ENCODE data around the gene EIF4G3.
"Not testable (repeated sequence)": the region's sequence is repeated elsewhere in the genome, so short reads cannot be mapped to it uniquely, and the experiment has no call there.

EIF4G3 gene

DNA sequence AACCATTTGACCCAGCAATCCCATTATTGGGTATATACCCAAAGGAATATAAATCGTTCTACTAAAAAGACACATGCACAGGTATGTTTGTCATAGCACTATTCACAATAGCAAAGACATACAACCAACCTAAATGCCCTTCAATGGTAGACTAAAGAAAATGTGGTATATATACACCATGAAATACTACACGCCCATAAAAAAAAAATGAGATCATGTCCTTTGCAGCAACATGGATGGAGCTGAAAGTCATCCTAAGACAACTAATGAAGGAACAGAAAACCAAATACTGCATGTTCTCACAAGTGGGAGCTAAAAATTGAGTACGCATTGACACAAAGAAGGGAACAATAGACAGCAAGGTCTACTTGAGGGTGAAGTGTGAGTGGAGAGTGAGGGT lies 72.0 kb downstream of the EIF4G3 start:
- peaks cover 11% of the 10 kb centered on the region for H3K4me1 ChIP-seq (ENCODE audit: control insufficient read depth, insufficient read depth, low read length)
- DNase-seq (ENCODE audit: low read depth): no peak
- no peak overlapping the region for H3K4me3 ChIP-seq (ENCODE audit: low read length)
- H3K9ac ChIP-seq (ENCODE audit: low read length): no peak overlapping the region
- no peaks in the 10 kb centered on the region for H3K9me3 ChIP-seq (ENCODE audit: control insufficient read depth, low read length)
- peaks cover 23% of the 10 kb centered on the region for H3K36me3 ChIP-seq (ENCODE audit: control insufficient read depth, insufficient read depth, low read length, severe bottlenecking)
- H3K27me3 ChIP-seq (replicated peaks; ENCODE audit: control insufficient read depth, insufficient read depth, low read length): no peaks in the 10 kb centered on the region

DNA sequence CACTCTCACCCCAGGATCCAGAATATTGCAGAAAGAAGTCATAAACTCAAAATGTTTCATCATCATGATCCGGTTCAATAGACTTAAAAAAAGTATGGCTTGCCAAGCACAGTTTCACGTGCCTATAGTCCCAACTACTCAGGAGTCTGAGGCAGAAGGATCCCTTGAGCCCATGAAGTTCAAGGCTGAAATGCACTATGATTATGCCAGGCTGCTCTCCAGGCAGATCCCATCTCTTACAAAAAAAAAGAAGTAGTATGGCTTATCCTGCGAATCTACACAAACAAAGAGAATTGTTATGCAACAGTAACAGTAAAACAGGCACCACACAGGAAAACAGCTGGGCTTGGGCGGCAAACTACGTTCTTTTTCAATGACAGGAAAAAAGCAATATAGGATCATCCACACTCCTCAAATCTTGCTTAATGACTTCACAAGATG lies 76.2 kb downstream of the EIF4G3 start:
- no peak for DNase-seq (ENCODE audit: low read depth)
- Histone ChIP-seq H3K4me3 (ENCODE audit: low read length) (peak overlapping the region; percentile 20), H3K36me3 (ENCODE audit: control insufficient read depth, insufficient read depth, low read length, severe bottlenecking) (peaks cover 29% of the 10 kb centered on the region), H3K27me3 (replicated peaks; ENCODE audit: control insufficient read depth, insufficient read depth, low read length) (no peaks in the 10 kb centered on the region), H3K9ac (ENCODE audit: low read length) (no peak overlapping the region), H3K4me1 (ENCODE audit: control insufficient read depth, insufficient read depth, low read length) (peaks cover 11% of the 10 kb centered on the region), H3K9me3 (ENCODE audit: control insufficient read depth, low read length) (no peaks in the 10 kb centered on the region)

DNA sequence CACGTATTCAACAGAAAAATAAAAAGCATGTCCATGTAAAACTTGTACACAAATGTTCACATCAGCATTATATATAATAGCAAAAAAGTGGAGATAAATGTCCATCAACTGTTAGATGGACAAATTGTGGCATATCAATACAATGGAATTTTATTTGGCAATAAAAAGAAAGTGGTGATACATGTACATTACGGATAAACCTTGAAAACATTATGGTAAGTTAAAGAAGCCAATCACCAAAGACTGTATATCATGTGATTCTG lies 76.9 kb downstream of the EIF4G3 start:
- no peak for DNase-seq (ENCODE audit: low read depth)
- Histone ChIP-seq H3K9me3 (ENCODE audit: control insufficient read depth, low read length) (no peaks in the 10 kb centered on the region), H3K9ac (ENCODE audit: low read length) (no peak overlapping the region), H3K27me3 (replicated peaks; ENCODE audit: control insufficient read depth, insufficient read depth, low read length) (no peaks in the 10 kb centered on the region), H3K4me1 (ENCODE audit: control insufficient read depth, insufficient read depth, low read length) (peaks cover 11% of the 10 kb centered on the region), H3K4me3 (ENCODE audit: low read length) (no peak overlapping the region), H3K36me3 (ENCODE audit: control insufficient read depth, insufficient read depth, low read length, severe bottlenecking) (peaks cover 22% of the 10 kb centered on the region)

DNA sequence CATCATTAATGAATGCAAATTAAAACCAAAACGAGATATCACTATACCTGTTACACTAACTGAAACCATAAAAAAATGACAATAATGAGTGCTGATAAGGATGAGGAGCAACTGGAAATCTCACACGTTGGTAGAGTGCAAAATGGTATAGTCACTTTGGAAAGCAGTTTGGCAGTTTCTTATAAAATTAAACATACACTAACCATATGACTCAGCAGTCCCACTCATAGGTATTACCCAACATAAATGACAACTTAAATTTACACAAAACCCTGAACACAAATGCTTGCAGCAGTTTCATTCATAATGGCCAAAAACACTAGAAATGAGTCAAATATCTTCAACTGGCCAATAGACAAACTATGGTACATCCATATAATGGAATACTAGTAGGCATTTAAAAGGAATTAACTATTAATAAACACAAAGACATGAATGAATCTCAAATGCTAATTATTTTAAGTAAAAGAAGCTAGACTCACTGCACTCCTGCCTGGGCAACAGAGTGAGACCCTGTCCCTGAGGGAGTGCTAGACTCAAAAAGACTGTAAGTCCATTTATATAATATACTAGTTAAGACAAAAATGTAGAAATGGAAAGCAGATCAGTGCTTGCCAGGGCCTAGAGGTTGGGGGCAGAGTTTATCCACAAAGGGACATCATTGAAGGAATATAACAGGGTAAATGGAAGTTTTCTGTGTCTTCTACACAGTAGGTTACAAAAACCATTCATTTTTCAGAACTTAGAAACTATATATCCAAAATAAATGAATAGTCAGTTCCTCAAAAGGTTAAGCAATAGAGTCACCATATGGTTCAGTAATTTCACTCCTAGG lies 77.4 kb downstream of the EIF4G3 start:
- Histone ChIP-seq H3K4me1 (ENCODE audit: control insufficient read depth, insufficient read depth, low read length) (peaks cover 11% of the 10 kb centered on the region), H3K36me3 (ENCODE audit: control insufficient read depth, insufficient read depth, low read length, severe bottlenecking) (peaks cover 16% of the 10 kb centered on the region), H3K27me3 (replicated peaks; ENCODE audit: control insufficient read depth, insufficient read depth, low read length) (no peaks in the 10 kb centered on the region), H3K4me3 (ENCODE audit: low read length) (no peak overlapping the region), H3K9ac (ENCODE audit: low read length) (no peak overlapping the region), H3K9me3 (ENCODE audit: control insufficient read depth, low read length) (no peaks in the 10 kb centered on the region)
- peak; percentile 40 for DNase-seq (ENCODE audit: low read depth)

DNA sequence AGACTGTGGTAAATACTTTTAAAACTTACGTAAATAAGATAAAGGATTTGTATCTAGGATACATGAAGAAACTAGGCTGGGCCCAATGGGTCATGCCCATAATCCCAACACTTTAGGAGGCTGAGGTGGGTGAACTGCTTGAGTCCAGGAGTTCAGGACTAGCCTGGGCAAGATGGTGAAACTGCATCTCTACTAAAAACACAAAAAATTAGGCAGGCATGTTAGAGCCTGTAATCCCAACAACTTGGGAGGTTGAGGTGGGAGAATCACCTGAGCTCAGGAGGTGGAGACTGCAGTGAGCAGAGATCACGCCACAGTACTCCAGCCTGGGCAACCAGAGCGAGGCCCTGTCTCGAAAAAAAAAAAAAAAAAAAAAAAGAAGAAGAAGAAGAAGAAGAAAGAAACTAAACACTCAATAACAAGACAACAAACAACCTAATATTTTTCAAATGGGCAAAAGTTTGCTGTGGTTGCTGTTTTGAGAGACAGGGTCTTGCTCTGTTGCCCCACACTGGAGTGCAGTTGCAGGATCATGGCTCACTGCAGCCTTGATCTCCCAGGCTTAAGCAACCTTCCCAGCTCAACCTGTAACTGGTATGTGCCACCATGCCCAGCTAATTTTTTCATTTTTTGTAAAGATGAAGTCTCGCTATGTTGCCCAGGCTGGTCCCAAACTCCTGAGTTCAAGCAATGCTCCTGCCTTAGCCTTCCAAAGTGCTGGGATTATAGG lies 78.3 kb downstream of the EIF4G3 start:
- Histone ChIP-seq H3K27me3 (replicated peaks; ENCODE audit: control insufficient read depth, insufficient read depth, low read length) (no peaks in the 10 kb centered on the region), H3K4me1 (ENCODE audit: control insufficient read depth, insufficient read depth, low read length) (peaks cover 11% of the 10 kb centered on the region), H3K36me3 (ENCODE audit: control insufficient read depth, insufficient read depth, low read length, severe bottlenecking) (peaks cover 10% of the 10 kb centered on the region), H3K9ac (ENCODE audit: low read length) (no peak overlapping the region), H3K4me3 (ENCODE audit: low read length) (no peak overlapping the region), H3K9me3 (ENCODE audit: control insufficient read depth, low read length) (no peaks in the 10 kb centered on the region)
- no peak for DNase-seq (ENCODE audit: low read depth)

DNA sequence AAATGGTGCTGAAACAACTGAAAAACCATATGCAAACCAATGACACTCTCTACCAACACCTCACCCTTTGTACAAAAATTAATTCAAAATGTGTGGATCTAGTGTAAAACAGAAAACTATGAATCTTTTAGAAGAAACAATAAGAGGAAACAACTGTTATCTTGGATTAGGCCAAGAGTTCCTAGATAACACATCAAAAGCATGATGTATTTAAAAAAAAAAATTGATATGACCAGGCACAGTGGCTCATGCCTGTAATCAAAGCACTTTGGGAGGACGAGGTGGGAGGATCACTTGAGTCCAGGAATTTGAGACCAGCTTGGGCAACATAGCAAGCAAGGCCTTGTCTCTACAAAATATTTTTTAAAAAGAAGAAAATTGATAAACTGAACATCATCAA lies 79.0 kb downstream of the EIF4G3 start:
- no peak overlapping the region for H3K4me3 ChIP-seq (ENCODE audit: low read length)
- H3K36me3 ChIP-seq (ENCODE audit: control insufficient read depth, insufficient read depth, low read length, severe bottlenecking): peaks cover 10% of the 10 kb centered on the region
- H3K27me3 ChIP-seq (replicated peaks; ENCODE audit: control insufficient read depth, insufficient read depth, low read length): no peaks in the 10 kb centered on the region
- H3K4me1 ChIP-seq (ENCODE audit: control insufficient read depth, insufficient read depth, low read length): peaks cover 11% of the 10 kb centered on the region
- no peak for DNase-seq (ENCODE audit: low read depth)
- no peaks in the 10 kb centered on the region for H3K9me3 ChIP-seq (ENCODE audit: control insufficient read depth, low read length)
- no peak overlapping the region for H3K9ac ChIP-seq (ENCODE audit: low read length)

DNA sequence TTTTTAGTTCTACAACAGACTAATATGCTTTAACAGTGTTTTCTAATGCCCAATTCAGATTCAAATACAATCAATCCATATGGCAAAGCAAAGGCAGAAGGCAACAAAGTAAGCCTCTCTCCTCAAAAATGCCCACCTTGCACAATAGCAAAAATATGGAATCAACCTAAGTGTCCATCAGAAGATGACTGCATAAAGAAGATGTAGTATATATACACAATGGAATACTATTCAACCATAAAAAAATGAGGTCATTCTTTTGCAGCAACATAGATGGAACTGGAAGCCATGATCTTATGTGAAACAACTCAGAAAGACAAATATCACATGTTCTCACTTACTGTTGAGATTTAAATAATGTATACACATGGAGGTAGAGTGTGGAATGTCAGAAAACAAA lies 80.7 kb downstream of the EIF4G3 start:
- Histone ChIP-seq H3K9me3 (ENCODE audit: control insufficient read depth, low read length) (no peaks in the 10 kb centered on the region), H3K4me1 (ENCODE audit: control insufficient read depth, insufficient read depth, low read length) (peaks cover 17% of the 10 kb centered on the region), H3K36me3 (ENCODE audit: control insufficient read depth, insufficient read depth, low read length, severe bottlenecking) (peaks cover 10% of the 10 kb centered on the region), H3K4me3 (ENCODE audit: low read length) (no peak overlapping the region), H3K27me3 (replicated peaks; ENCODE audit: control insufficient read depth, insufficient read depth, low read length) (no peaks in the 10 kb centered on the region), H3K9ac (ENCODE audit: low read length) (no peak overlapping the region)
- DNase-seq (ENCODE audit: low read depth): no peak

DNA sequence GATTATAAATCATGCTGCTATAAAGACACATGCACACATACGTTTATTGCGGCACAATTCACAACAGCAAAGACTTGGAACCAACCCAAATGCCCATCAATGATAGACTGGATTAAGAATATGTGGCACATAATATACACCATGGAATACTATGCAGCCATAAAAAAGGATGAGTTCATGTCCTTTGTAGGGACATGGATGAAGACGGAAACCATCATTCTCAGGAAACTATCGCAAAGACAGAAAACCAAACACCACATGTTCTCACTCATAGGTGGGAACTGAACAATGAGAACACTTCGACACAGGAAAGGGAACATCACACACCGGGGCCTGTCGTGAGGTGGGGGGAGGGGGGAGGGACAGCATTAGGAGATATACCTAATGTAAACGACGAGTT lies 82.4 kb downstream of the EIF4G3 start:
- H3K4me3 ChIP-seq (ENCODE audit: low read length); H3K27me3 ChIP-seq (replicated peaks; ENCODE audit: control insufficient read depth, insufficient read depth, low read length); H3K9ac ChIP-seq (ENCODE audit: low read length); DNase-seq (ENCODE audit: low read depth); H3K36me3 ChIP-seq (ENCODE audit: control insufficient read depth, insufficient read depth, low read length, severe bottlenecking); H3K9me3 ChIP-seq (ENCODE audit: control insufficient read depth, low read length): not testable (repeated sequence)
- peaks cover 23% of the 10 kb centered on the region for H3K4me1 ChIP-seq (ENCODE audit: control insufficient read depth, insufficient read depth, low read length)

DNA sequence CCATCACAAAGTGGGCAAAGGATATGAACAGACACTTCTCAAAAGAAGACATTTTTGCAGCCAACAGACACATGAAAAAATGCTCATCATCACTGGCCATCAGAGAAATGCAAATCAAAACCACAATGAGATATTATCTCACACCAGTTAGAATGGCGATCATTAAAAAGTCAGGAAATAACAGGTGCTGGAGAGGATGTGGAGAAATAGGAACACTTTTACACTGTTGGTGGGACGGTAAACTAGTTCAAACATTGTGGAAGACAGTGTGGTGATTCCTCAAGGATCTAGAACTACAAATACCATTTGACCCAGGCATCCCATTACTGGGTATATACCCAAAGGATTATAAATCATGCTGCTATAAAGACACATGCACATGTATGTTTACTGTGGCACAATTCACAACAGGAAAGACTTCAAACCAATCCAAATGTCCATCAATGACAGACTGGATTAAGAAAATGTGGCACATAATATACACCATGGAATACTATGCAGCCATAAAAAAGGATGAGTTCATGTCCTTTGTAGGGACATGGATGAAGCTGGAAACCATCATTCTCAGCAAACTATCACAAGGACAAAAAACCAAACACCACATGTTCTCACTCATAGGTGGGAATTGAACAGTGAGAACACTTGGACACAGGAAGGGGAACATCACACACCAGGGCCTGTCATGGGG lies 83.3 kb downstream of the EIF4G3 start:
- H3K36me3 ChIP-seq (ENCODE audit: control insufficient read depth, insufficient read depth, low read length, severe bottlenecking); H3K9ac ChIP-seq (ENCODE audit: low read length); H3K4me3 ChIP-seq (ENCODE audit: low read length); H3K9me3 ChIP-seq (ENCODE audit: control insufficient read depth, low read length); H3K27me3 ChIP-seq (replicated peaks; ENCODE audit: control insufficient read depth, insufficient read depth, low read length); DNase-seq (ENCODE audit: low read depth): not testable (repeated sequence)
- H3K4me1 ChIP-seq (ENCODE audit: control insufficient read depth, insufficient read depth, low read length): peaks cover 28% of the 10 kb centered on the region

DNA sequence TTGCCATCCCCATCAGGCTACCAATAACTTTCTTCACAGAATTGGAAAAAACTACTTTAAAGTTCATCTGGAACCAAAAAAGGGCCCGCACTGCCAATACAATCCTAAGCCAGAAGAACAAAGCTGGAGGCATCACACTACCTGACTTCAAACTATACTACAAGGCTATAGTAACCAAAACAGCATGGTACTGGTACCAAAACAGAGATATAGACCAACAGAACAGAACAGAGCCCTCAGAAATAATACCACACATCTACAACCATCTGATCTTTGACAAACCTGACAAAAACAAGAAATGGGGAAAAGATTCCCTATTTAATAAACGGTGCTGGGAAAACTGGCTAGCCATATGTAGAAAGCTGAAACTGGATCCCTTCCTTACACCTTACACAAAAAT lies 84.2 kb downstream of the EIF4G3 start:
- not testable (repeated sequence) for H3K9me3 ChIP-seq (ENCODE audit: control insufficient read depth, low read length); DNase-seq (ENCODE audit: low read depth); H3K9ac ChIP-seq (ENCODE audit: low read length); H3K36me3 ChIP-seq (ENCODE audit: control insufficient read depth, insufficient read depth, low read length, severe bottlenecking); H3K27me3 ChIP-seq (replicated peaks; ENCODE audit: control insufficient read depth, insufficient read depth, low read length); H3K4me3 ChIP-seq (ENCODE audit: low read length)
- H3K4me1 ChIP-seq (ENCODE audit: control insufficient read depth, insufficient read depth, low read length): peaks cover 28% of the 10 kb centered on the region

DNA sequence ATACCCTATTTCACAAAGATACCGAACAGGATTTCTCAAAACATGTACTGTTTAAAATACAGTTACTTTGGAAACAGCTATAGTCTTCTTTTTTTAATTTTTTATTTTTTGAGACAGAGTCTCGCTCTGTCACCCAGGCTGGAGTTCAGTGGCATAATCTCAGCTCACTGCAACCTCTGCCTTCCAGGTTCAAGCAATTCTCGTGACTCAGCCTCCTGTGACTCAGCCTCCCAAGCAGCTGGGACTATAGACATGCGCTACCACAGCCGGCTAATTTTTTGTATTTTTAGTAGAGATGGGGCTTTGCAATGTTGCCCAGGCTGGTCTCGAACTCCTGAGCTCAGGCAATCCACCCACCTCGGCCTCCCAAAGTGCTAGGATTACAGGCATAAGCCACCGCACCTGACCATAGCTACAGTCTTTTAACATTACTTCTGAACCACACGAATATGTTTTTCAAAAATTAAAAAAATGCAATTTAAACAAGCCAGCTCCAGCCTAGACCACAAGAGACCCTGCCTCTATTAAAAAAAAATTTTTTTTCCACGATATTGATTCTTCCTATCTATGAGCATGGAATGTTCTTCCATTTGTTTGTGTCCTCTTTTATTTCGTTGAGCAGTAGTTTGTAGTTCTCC lies 85.5 kb downstream of the EIF4G3 start:
- Histone ChIP-seq H3K4me1 (ENCODE audit: control insufficient read depth, insufficient read depth, low read length) (peaks cover 28% of the 10 kb centered on the region), H3K4me3 (ENCODE audit: low read length) (peak overlapping the region; percentile 70), H3K9ac (ENCODE audit: low read length) (peak overlapping the region; percentile 80)
- DNase-seq (ENCODE audit: low read depth): peak; percentile 80
- H3K36me3 ChIP-seq (ENCODE audit: control insufficient read depth, insufficient read depth, low read length, severe bottlenecking); H3K27me3 ChIP-seq (replicated peaks; ENCODE audit: control insufficient read depth, insufficient read depth, low read length); H3K9me3 ChIP-seq (ENCODE audit: control insufficient read depth, low read length): not testable (repeated sequence)
